ENCODE results near the gene SEZ6L. TPM values are rescaled to one million over a fixed set of nuclear protein-coding genes. Genes with fewer than 3 reads are reported as not detected.

SEZ6L gene
- total and polyA plus RNA-seq, 5 experiments from 2014 or later: 0.27 TPM; not detected in 4

- Mint-ChIP-seq H3K27ac (no peak overlapping the region), H3K9me3 (no peaks in the 10 kb centered on the region), H3K4me3 (no peak overlapping the region), H3K36me3 (no peaks in the 10 kb centered on the region), H3K27me3 (peaks cover 3 to 29% (median 7%) of the 10 kb centered on the region in 5 donors), H3K4me1 (peaks cover 0 to 2% (median 0%) of the 10 kb centered on the region in 4 donors)
- POLR2A ChIA-PET: no interaction called here
- no peak for DNase-seq
- ATAC-seq: no peak
Observed at GRCh38 chr22:26318975-26319374, 149.7 kb downstream of the SEZ6L start.

GRCh38 chr22:26320447-26320846, 151.2 kb downstream of the SEZ6L start:
- peaks cover 3 to 34% (median 13%) of the 10 kb centered on the region in 5 donors for H3K27me3 Mint-ChIP-seq
- ATAC-seq: no peak
- no peak overlapping the region for H3K4me3 Mint-ChIP-seq

GRCh38 chr22:26321469-26321913, 152.2 kb downstream of the SEZ6L start:
- POLR2A ChIA-PET: no interaction called here
- no peaks in the 10 kb centered on the region for H3K36me3 Mint-ChIP-seq
- H3K4me3 Mint-ChIP-seq: no peak overlapping the region
- no peak for DNase-seq
- H3K27me3 Mint-ChIP-seq: peaks cover 0 to 35% (median 13%) of the 10 kb centered on the region in 5 donors
- no peaks in the 10 kb centered on the region for H3K4me1 Mint-ChIP-seq
- H3K9me3 Mint-ChIP-seq: no peaks in the 10 kb centered on the region
- H3K27ac Mint-ChIP-seq: no peak overlapping the region
- ATAC-seq: no peak

More at GRCh38 chr22:26320447-26320846, 151.2 kb downstream of the SEZ6L start:
- Mint-ChIP-seq H3K4me1 (peaks cover 0 to 2% (median 0%) of the 10 kb centered on the region in 4 donors), H3K27ac (no peak overlapping the region), H3K9me3 (no peaks in the 10 kb centered on the region), H3K36me3 (no peaks in the 10 kb centered on the region)
- DNase-seq: no peak
- POLR2A ChIA-PET: no interaction called here

GRCh38 chr22:26322179-26322905, 153.1 kb downstream of the SEZ6L start:
- Mint-ChIP-seq H3K9me3 (no peaks in the 10 kb centered on the region), H3K4me3 (no peak overlapping the region), H3K27me3 (peaks cover 1 to 38% (median 13%) of the 10 kb centered on the region in 5 donors), H3K27ac (no peak overlapping the region), H3K36me3 (no peaks in the 10 kb centered on the region), H3K4me1 (peaks cover 0 to 2% (median 0%) of the 10 kb centered on the region in 4 donors)
- ATAC-seq: no peak
- DNase-seq: no peak
- POLR2A ChIA-PET: no interaction called here

- POLR2A ChIA-PET: no interaction called here
- Mint-ChIP-seq H3K27me3 (peaks cover 1 to 42% (median 13%) of the 10 kb centered on the region in 5 donors), H3K9me3 (no peaks in the 10 kb centered on the region), H3K4me3 (no peak overlapping the region), H3K4me1 (peaks cover 0 to 3% (median 0%) of the 10 kb centered on the region in 4 donors), H3K27ac (no peak overlapping the region), H3K36me3 (no peaks in the 10 kb centered on the region)
- ATAC-seq (no peak), DNase-seq (no peak)
Observed at GRCh38 chr22:26323013-26323412, 153.8 kb downstream of the SEZ6L start.

GRCh38 chr22:26324150-26324549, 154.9 kb downstream of the SEZ6L start:
- H3K4me3 Mint-ChIP-seq: no peak overlapping the region
- peaks cover 0 to 5% (median 0%) of the 10 kb centered on the region in 4 donors for H3K4me1 Mint-ChIP-seq
- H3K9me3 Mint-ChIP-seq: no peaks in the 10 kb centered on the region
- POLR2A ChIA-PET: interaction anchor here (0.9 kb wide), 1 partner anchor 348 kb away, joined by 3 read pairs; no protein-coding TSS in a partner anchor
- ATAC-seq: no peak
- no peak overlapping the region for H3K27ac Mint-ChIP-seq
- no peak for DNase-seq
- peaks cover 1 to 38% (median 13%) of the 10 kb centered on the region in 5 donors for H3K27me3 Mint-ChIP-seq
- H3K36me3 Mint-ChIP-seq: no peaks in the 10 kb centered on the region

- no peak for ATAC-seq
- Mint-ChIP-seq H3K4me1 (peaks cover 0 to 5% (median 0%) of the 10 kb centered on the region in 4 donors), H3K4me3 (no peak overlapping the region), H3K27ac (no peak overlapping the region), H3K27me3 (peaks cover 1 to 33% (median 12%) of the 10 kb centered on the region in 5 donors), H3K9me3 (no peaks in the 10 kb centered on the region), H3K36me3 (no peaks in the 10 kb centered on the region)
- no peak for DNase-seq
- POLR2A ChIA-PET: no interaction called here
Observed at GRCh38 chr22:26325641-26326040, 156.4 kb downstream of the SEZ6L start.

GRCh38 chr22:26326803-26327202, 157.5 kb downstream of the SEZ6L start:
- DNase-seq (no peak), ATAC-seq (no peak)
- H3K27me3 Mint-ChIP-seq: peaks cover 1 to 33% (median 12%) of the 10 kb centered on the region in 5 donors
- H3K36me3 Mint-ChIP-seq: no peaks in the 10 kb centered on the region
- peaks cover 0 to 5% (median 0%) of the 10 kb centered on the region in 4 donors for H3K4me1 Mint-ChIP-seq
- no peak overlapping the region for H3K27ac Mint-ChIP-seq
- POLR2A ChIA-PET: no interaction called here
- no peaks in the 10 kb centered on the region for H3K9me3 Mint-ChIP-seq
- H3K4me3 Mint-ChIP-seq: no peak overlapping the region

- DNase-seq: no peak
- no peak for ATAC-seq
- Mint-ChIP-seq H3K27ac (no peak overlapping the region), H3K9me3 (no peaks in the 10 kb centered on the region), H3K27me3 (peaks cover 1 to 30% (median 10%) of the 10 kb centered on the region in 5 donors), H3K4me3 (no peak overlapping the region), H3K4me1 (peaks cover 0 to 5% (median 0%) of the 10 kb centered on the region in 4 donors), H3K36me3 (no peaks in the 10 kb centered on the region)
- POLR2A ChIA-PET: no interaction called here
Observed at GRCh38 chr22:26327306-26327705, 158.0 kb downstream of the SEZ6L start.

- ATAC-seq: no peak
- POLR2A ChIA-PET: no interaction called here
- no peaks in the 10 kb centered on the region for H3K9me3 Mint-ChIP-seq
Observed at GRCh38 chr22:26328221-26328620, 159.0 kb downstream of the SEZ6L start.

GRCh38 chr22:26330971-26331625, 161.8 kb downstream of the SEZ6L start:
- no peaks in the 10 kb centered on the region for H3K36me3 Mint-ChIP-seq
- peak; percentile 72 to 77 for ATAC-seq
- POLR2A ChIA-PET: interaction anchor here (0.7 kb wide), 1 partner anchor 970 kb away, joined by 3 read pairs; no protein-coding TSS in a partner anchor
- peaks cover 10 to 25% (median 15%) of the 10 kb centered on the region in 5 donors for H3K27me3 Mint-ChIP-seq
- H3K27ac Mint-ChIP-seq: no peak overlapping the region
- no peaks in the 10 kb centered on the region for H3K9me3 Mint-ChIP-seq
- peaks cover 0 to 5% (median 0%) of the 10 kb centered on the region in 4 donors for H3K4me1 Mint-ChIP-seq
- H3K4me3 Mint-ChIP-seq: no peak overlapping the region
- DNase-seq: peak; percentile 32 to 74 (median 52)

More at GRCh38 chr22:26328221-26328620, 159.0 kb downstream of the SEZ6L start:
- Mint-ChIP-seq H3K27me3 (peaks cover 1 to 34% (median 15%) of the 10 kb centered on the region in 5 donors), H3K27ac (no peak overlapping the region), H3K4me3 (no peak overlapping the region), H3K36me3 (no peaks in the 10 kb centered on the region), H3K4me1 (peaks cover 0 to 5% (median 0%) of the 10 kb centered on the region in 4 donors)
- DNase-seq: no peak

GRCh38 chr22:26333088-26333800, 164.0 kb downstream of the SEZ6L start:
- Mint-ChIP-seq H3K9me3 (no peaks in the 10 kb centered on the region), H3K36me3 (no peaks in the 10 kb centered on the region), H3K4me1 (peaks cover 0 to 2% (median 0%) of the 10 kb centered on the region in 4 donors), H3K27me3 (peaks cover 8 to 25% (median 20%) of the 10 kb centered on the region in 5 donors), H3K4me3 (no peak overlapping the region), H3K27ac (no peak overlapping the region)
- DNase-seq (no peak), ATAC-seq (no peak)
- POLR2A ChIA-PET: no interaction called here
